ENCODE measurements around the gene VPS37D.

VPS37D gene

DNA sequence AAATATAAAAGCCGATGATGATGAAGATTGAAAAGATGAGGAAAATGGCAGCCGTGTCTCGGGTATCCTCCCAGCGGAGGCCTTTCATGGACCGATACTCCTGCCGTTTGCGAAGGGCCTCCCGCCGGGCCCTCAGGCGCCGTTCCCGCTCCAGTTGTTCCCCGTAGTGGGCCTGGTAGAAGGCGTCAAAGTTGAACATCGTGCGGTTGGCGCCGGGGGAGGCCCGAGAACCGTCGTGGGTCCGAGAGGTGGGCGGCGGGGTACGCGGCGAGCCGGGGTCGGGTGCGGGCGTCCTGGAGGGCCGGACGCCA is 15.1 kb downstream of the VPS37D start:
- ATAC-seq (no peak), DNase-seq (no peak)
- Mint-ChIP-seq H3K4me3 (peak overlapping the region; percentile 96), H3K36me3 (ENCODE audit: low read depth) (peaks cover 37% of the 10 kb centered on the region), H3K27me3 (no peaks in the 10 kb centered on the region), H3K27ac (peak overlapping the region; percentile 90), H3K9me3 (no peaks in the 10 kb centered on the region), H3K4me1 (peaks cover 50% of the 10 kb centered on the region)

DNA sequence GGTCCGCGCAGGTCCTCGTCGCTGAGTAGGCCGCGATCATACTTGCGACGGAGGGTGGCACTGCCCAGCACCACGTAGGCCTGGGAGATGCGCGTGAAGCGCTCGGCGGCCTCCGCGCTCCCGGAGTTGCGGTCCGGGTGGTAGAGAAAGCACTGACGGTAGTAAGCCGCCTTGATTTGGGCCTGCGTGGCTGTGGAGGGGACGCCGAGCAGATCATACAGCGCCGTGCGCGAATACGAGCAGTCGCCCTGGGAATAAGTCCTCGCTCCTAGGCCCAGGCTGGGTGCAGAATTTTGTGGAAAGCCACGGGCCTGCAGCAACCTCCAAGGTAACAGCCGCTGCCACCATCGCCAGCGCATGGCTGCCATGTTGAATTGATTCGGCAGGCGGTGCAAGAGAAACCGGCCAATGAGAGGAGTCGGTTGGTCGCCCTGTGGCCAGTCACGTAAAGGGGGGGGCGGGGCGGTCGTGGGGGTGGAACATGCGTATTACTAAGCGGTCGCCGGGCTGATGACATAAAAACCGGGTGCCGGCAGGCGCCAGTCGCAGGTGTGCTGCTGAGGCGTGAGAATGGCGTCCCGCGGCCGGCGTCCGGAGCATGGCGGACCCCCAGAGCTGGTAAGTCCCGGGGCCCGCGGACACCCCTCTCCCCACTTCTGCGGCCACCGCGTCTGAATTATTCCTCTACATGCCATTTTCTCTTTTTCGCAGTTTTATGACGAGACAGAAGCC is 15.6 kb downstream of the VPS37D start, which contains the start of the genes BUD23 and DNAJC30:
TSS of gene BUD23 (plus strand) at position 542 of the 732 bp plus-strand sequence. CDS start at position 571, 29 bp downstream.
TSS of gene DNAJC30 (minus strand) at position 398 of the 732 bp plus-strand sequence. CDS start at position 368, 30 bp downstream.
- H3K4me3 Mint-ChIP-seq = peak within 1 kb of the TSS; percentile 96
- H3K27me3 Mint-ChIP-seq = no peaks in the 10 kb centered on the region
- H3K36me3 Mint-ChIP-seq (ENCODE audit: low read depth) = peaks cover 35% of the 10 kb centered on the region
- H3K9me3 Mint-ChIP-seq = no peaks in the 10 kb centered on the region
- DNase-seq (peak; percentile 97), ATAC-seq (peak; percentile 90)
- H3K27ac Mint-ChIP-seq = peak within 1 kb of the TSS; percentile 90
- peaks cover 51% of the 10 kb centered on the region for H3K4me1 Mint-ChIP-seq

DNA sequence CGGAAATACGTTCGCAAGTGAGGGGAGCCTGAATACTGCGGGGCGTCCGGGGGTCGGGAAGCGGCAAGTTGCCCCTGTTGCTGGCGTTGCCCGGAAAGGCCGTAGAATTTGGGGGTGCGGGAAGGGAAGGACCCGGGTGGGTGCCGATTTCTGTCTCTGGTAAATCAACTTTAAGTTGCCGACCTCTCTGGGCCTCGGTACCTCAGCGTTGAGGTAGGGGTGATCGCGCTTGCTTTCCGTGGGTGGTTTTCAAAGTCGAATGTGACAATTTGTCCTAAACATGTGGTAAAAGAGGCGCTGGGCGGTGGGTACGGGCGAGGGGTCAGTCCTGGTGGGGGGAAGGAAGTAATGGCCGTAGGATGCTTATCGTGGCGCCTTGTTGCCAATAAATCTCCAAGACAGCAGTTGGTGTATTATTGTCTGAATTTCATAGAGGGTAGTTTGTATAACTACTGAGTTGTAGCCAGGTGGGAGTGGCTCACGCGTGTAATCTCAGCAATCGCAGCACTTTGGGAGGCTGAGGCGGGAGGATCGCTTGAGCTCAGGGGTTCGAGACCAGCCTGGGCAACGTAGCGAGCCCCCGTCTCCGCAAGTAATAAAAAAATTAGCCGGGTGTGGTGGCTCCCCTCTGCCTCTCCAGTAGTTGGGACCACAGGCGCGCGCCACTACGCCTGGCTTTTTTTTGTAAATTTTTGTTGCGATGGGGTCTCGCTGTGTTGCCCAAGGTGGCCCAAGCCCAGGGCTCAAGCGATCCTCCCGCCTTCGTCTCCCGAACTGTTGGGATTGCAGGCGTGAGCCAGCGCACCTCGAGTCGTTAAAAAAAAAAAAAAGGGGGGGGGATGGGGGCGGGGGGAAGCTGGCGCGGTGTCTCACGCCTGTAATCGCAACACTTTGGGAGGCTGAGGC is 16.4 kb downstream of the VPS37D start:
- Mint-ChIP-seq H3K4me3 (peak overlapping the region; percentile 96), H3K27me3 (no peaks in the 10 kb centered on the region), H3K9me3 (no peaks in the 10 kb centered on the region), H3K36me3 (ENCODE audit: low read depth) (peaks cover 34% of the 10 kb centered on the region), H3K27ac (peak overlapping the region; percentile 90), H3K4me1 (peaks cover 57% of the 10 kb centered on the region)
- ATAC-seq (no peak), DNase-seq (no peak)

DNA sequence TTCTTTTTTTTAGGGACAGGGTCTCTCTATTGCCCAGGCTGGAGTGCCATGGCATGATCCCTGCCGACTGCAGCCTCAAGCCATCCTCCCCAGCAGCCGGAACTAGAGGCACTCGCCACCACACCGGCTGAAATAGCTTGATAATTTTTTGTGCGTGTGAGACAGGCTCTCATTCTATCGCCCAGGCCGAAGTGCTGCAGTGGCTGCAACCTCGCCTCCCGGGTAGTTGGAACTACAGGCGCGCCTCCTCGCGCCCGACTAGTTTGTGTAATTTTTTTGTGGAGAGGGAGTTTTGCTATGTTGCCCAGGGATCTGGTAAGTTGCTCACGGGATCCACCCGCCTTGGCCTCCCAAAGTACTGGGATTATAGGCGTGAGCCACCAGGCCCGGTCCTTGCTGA is 17.7 kb downstream of the VPS37D start:
- ATAC-seq (no peak), DNase-seq (no peak)
- H3K27ac Mint-ChIP-seq = no peak overlapping the region
- H3K9me3 Mint-ChIP-seq = no peaks in the 10 kb centered on the region
- H3K4me3 Mint-ChIP-seq = peak overlapping the region; percentile 96
- no peaks in the 10 kb centered on the region for H3K27me3 Mint-ChIP-seq
- H3K4me1 Mint-ChIP-seq = peaks cover 48% of the 10 kb centered on the region
- H3K36me3 Mint-ChIP-seq (ENCODE audit: low read depth) = peaks cover 39% of the 10 kb centered on the region

DNA sequence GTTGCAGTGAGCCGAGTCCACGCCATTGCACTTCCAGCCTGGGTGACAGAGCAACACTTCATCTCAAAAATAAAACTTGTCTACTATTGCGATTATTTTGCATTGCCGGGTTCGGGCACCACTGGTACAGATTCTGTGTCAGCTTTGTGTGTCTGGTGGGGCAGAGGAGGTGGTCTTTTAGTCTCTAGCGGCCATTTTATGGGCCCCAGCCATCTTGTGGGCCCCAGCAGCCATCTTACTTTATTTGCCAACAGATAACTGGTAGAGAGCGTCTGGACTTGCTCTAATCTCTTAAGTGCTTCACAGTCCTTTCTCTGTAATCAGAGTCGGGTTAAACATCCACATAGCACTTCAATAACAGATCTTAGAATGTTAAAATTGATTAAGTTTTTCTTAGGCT is 20.7 kb downstream of the VPS37D start:
- no peaks in the 10 kb centered on the region for H3K9me3 Mint-ChIP-seq
- ATAC-seq = no peak
- H3K36me3 Mint-ChIP-seq (ENCODE audit: low read depth) = peaks cover 54% of the 10 kb centered on the region
- H3K27me3 Mint-ChIP-seq = no peaks in the 10 kb centered on the region
- DNase-seq = no peak
- H3K27ac Mint-ChIP-seq = no peak overlapping the region
- H3K4me1 Mint-ChIP-seq = peaks cover 27% of the 10 kb centered on the region
- no peak overlapping the region for H3K4me3 Mint-ChIP-seq

DNA sequence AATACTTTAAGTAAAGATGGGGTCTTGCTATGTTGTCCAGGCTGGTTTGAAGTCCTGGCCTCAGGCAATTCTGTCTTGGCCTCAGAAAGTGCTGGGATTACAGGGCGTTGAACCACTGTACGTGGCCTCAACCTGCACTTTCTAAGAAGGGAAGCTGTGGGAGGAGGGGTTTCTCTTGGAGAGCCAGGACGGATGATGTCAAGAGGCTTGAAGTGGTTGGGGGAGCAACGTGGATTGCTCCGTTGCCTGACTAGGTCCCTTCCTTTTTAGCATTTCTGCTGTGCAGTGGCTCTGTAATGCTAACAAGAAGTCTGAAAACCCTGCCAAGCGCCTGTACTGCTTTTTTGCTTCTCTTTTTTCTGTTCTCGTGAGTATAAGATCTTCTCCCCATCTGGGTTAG is 23.0 kb downstream of the VPS37D start:
- H3K27ac Mint-ChIP-seq = no peak overlapping the region
- ATAC-seq = no peak
- no peak overlapping the region for H3K4me3 Mint-ChIP-seq

DNA sequence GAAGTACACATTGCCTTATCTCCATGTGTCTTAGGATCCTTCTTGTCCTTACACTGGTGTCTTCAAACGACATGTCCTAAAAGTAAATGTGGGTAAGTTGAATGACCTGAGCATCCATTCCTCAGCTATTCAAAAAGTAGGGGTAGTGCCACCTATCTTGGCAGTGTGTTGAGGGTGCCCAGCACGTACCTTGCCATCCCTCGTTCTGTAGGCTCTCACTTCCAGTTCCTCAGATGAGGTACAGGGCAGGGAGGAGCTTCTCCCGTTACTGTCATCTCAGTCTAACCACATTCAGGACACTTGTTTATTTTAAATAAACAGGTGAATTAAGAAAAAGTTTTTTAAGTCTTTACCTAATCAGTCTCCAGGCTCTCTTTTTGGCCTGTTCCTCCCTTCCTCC is 28.7 kb downstream of the VPS37D start:
- no peak for DNase-seq
- H3K9me3 Mint-ChIP-seq = no peaks in the 10 kb centered on the region
- H3K4me1 Mint-ChIP-seq = no peaks in the 10 kb centered on the region
- H3K36me3 Mint-ChIP-seq (ENCODE audit: low read depth) = peaks cover 42% of the 10 kb centered on the region
- no peak for ATAC-seq
- H3K4me3 Mint-ChIP-seq = no peak overlapping the region
- H3K27ac Mint-ChIP-seq = no peak overlapping the region
- no peaks in the 10 kb centered on the region for H3K27me3 Mint-ChIP-seq

More for the DNA sequence above, 23.0 kb downstream of the VPS37D start:
- no peaks in the 10 kb centered on the region for H3K9me3 Mint-ChIP-seq
- peaks cover 58% of the 10 kb centered on the region for H3K36me3 Mint-ChIP-seq (ENCODE audit: low read depth)
- peaks cover 16% of the 10 kb centered on the region for H3K4me1 Mint-ChIP-seq
- no peak for DNase-seq
- no peaks in the 10 kb centered on the region for H3K27me3 Mint-ChIP-seq

DNA sequence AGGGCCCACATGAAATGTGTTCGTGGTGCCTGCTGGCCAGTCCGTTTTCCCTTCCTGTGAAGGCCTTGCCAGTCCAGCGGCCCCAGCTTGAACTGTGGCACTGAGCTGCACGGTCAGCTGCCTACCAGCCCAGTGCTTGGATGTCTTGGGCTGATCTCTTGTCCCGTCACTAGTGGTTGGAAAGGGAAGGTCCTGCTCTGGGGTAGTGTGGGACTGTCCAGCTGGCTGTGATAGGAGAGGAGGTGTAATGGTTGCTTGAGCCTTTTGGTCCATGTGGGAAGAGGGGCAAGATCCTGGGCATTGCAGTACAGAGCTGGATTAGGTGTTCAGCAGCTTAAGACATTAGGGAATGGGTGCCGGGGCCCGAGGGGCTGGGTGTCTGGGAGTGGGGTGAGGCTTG is 30.8 kb downstream of the VPS37D start:
- H3K27me3 Mint-ChIP-seq = no peaks in the 10 kb centered on the region
- peaks cover 2% of the 10 kb centered on the region for H3K4me1 Mint-ChIP-seq
- peak overlapping the region; percentile 27 for H3K27ac Mint-ChIP-seq
- ATAC-seq (no peak), DNase-seq (no peak)
- H3K36me3 Mint-ChIP-seq (ENCODE audit: low read depth) = peaks cover 28% of the 10 kb centered on the region
- H3K9me3 Mint-ChIP-seq = no peaks in the 10 kb centered on the region
- no peak overlapping the region for H3K4me3 Mint-ChIP-seq

DNA sequence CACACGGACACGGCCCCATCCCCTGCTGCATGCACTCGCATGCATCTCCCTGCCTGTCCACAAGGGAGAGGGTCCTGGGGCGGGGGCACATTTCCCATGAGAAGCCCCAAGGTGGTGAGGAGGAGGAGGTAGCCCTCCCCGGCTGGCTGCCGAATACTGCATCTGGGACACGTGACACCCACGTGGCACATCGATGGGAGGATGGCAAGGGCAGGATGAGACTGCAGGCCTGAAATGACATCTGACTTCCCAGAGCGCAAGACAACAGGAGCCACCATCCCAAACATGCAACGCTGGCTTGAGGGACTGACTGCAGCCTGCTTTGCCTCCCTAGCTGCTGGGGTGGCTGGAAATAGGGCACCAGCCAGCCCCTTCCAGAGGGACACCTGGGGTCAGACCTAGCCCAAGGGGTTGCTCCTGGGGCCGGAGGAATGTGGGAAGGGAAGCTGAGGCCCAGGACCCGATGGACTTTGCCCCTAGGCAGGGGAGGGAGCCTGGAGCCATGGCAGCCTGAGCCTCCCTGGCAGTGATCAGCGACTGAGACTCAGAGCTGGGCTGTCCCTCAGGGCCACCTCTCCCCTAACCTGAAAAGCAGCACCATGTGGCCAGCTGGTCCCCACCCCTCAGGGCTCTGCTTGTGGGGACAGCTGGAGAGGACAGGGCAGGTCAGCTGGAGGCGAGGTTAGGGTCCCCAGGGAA is 31.9 kb downstream of the VPS37D start:
- no peaks in the 10 kb centered on the region for H3K27me3 Mint-ChIP-seq
- peaks cover 2% of the 10 kb centered on the region for H3K4me1 Mint-ChIP-seq
- ATAC-seq (no peak), DNase-seq (no peak)
- no peaks in the 10 kb centered on the region for H3K9me3 Mint-ChIP-seq
- peaks cover 25% of the 10 kb centered on the region for H3K36me3 Mint-ChIP-seq (ENCODE audit: low read depth)
- no peak overlapping the region for H3K27ac Mint-ChIP-seq
- H3K4me3 Mint-ChIP-seq = no peak overlapping the region

DNA sequence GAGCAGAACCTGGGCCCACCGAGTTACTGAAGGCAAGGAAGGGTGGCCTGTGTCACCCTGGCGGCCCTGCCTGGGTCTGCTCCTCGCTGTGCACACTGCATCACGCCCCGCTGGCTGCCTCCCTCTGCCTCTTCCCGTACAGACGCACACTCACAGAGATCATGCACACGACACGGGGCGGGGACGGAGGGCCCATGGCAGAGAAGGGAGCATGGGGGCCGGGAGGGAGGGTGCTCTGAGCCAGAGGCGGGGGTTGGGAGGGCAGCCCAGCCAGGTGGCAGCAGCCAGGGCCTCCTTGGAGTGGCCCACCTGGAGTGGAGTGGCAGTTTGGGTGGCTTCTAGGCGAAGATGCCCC is 32.4 kb downstream of the VPS37D start:
- Mint-ChIP-seq H3K4me1 (peaks cover 2% of the 10 kb centered on the region), H3K27me3 (no peaks in the 10 kb centered on the region), H3K9me3 (no peaks in the 10 kb centered on the region), H3K4me3 (no peak overlapping the region), H3K27ac (no peak overlapping the region), H3K36me3 (ENCODE audit: low read depth) (peaks cover 22% of the 10 kb centered on the region)
- no peak for ATAC-seq
- no peak for DNase-seq

DNA sequence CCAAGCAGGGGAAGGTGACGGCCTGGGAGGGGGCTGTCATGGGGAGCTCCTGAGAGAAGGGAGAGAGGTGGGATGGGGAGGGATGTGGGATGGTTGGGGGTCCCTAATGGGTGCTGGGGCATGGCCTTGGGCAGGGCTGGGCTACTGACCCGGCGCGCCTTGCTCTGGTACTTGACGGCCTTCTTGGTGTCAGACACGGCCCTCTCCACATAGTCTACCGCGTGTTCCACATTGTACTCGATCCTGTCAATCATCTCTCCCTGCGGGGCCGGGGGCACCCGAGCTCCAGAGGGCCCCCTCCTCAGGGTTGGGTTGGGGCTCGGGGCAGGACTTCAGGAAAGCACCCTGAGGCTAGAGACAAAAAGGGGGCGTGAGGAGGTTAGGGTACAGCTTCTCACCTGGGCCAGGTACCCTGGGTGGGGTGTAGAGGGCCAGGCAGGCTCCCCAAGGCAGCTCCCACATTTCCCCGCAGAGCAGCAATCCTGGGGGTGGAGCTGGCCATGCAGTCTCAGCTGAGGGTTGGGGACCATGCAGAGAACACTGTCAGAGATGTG is 33.0 kb downstream of the VPS37D start:
- DNase-seq (no peak), ATAC-seq (no peak)
- H3K27me3 Mint-ChIP-seq = no peaks in the 10 kb centered on the region
- H3K4me1 Mint-ChIP-seq = peaks cover 2% of the 10 kb centered on the region
- no peak overlapping the region for H3K4me3 Mint-ChIP-seq
- H3K36me3 Mint-ChIP-seq (ENCODE audit: low read depth) = peaks cover 19% of the 10 kb centered on the region
- H3K9me3 Mint-ChIP-seq = no peaks in the 10 kb centered on the region
- H3K27ac Mint-ChIP-seq = no peak overlapping the region

DNA sequence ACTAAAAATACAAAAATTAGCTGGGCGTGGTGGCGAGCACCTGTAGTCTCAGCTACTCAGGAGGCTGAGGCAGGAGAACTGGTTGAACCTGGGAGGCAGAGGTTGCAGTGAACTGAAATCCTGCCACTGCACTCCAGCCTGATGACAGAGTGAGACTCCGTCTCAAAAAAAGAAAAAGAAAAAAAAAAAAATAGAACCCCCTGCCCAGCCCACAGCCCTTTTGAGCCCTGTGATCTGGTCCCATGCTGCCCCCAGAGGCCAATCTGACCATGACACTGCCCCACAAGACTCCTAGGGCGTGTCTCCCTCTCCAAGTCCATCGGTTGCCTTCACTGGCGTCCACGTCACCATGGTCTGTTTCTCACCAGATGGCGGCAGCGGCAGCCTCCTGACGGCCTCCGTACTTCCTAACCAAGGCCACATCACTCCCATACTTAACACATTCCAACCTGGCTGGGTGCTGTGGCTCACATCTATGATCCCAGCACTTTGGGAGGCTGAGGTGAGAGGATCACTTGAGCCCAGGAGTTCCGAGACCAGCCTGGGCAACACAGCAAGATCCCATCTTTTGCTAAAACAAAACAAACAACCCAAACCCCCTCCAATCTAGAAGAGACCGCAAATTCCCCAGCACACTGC is 33.8 kb downstream of the VPS37D start:
- H3K4me3 Mint-ChIP-seq = no peak overlapping the region
- no peak overlapping the region for H3K27ac Mint-ChIP-seq
- ATAC-seq = peak; percentile 16

DNA sequence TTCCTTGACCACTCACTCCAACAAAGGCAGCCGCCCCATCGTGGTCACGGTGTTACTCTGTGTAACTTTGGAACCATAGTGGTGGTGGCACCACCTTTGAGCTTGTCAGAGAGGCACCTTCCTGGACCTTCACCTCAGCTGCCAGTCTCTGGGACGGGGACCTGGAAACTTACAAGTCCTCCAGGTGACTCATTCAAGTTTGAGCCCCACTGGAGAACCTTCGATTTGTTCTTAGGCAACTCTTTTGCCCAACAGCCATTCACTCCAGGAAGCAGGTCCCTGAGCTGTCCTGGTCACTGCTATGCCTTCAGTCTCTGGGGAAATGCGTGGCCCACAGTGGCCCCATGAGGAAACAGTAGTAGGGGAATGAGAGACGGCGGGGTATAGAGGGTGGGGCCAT is 34.6 kb downstream of the VPS37D start:
- H3K4me1 Mint-ChIP-seq = peaks cover 11% of the 10 kb centered on the region
- ATAC-seq = no peak
- H3K4me3 Mint-ChIP-seq = no peak overlapping the region
- no peaks in the 10 kb centered on the region for H3K9me3 Mint-ChIP-seq
- no peak for DNase-seq
- no peaks in the 10 kb centered on the region for H3K27me3 Mint-ChIP-seq
- H3K27ac Mint-ChIP-seq = no peak overlapping the region
- H3K36me3 Mint-ChIP-seq (ENCODE audit: low read depth) = peaks cover 5% of the 10 kb centered on the region

More for the DNA sequence above, 33.8 kb downstream of the VPS37D start:
- peak; percentile 44 for DNase-seq
- Mint-ChIP-seq H3K9me3 (no peaks in the 10 kb centered on the region), H3K36me3 (ENCODE audit: low read depth) (peaks cover 13% of the 10 kb centered on the region), H3K27me3 (no peaks in the 10 kb centered on the region), H3K4me1 (peaks cover 6% of the 10 kb centered on the region)

DNA sequence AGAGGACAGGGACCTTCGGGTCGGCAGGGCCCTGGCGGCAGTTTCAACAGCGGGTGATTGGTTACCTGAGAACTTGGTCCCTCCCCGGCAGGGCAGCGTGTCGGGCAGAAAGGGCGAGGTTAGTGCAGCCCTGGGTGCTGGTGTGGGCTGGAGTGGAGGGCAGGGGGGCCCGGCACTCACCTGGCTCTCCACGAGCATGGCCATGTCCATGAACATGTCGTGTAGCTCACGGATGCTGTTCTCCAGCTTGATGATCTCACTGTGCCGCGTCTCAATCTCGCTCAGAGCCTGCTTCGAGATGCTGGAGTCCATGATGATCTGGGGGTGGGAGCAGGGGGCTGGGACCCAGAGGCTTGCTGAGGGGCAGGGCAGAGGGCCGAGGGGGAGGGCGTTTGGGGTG is 35.0 kb downstream of the VPS37D start:
- no peaks in the 10 kb centered on the region for H3K9me3 Mint-ChIP-seq
- H3K4me3 Mint-ChIP-seq = no peak overlapping the region
- H3K27me3 Mint-ChIP-seq = no peaks in the 10 kb centered on the region
- peaks cover 14% of the 10 kb centered on the region for H3K4me1 Mint-ChIP-seq
- peaks cover 3% of the 10 kb centered on the region for H3K36me3 Mint-ChIP-seq (ENCODE audit: low read depth)
- no peak for ATAC-seq
- no peak overlapping the region for H3K27ac Mint-ChIP-seq
- no peak for DNase-seq

Data from activated naive CD8-positive, alpha-beta T cell treated with anti-CD3 and anti-CD28 coated beads, Interleukin-2, amount 50 U/mL, for 24 hours (primary cell).